ENCODE measurements around the gene FBXW11.
"Not testable (repeated sequence)": the region's sequence is repeated elsewhere in the genome, so short reads cannot be mapped to it uniquely, and the experiment has no call there.

The FBXW11 gene

GRCh38 chr5:171901764-171902163 lies 104.7 kb downstream of the FBXW11 start:
- no peak for DNase-seq (ENCODE audit: insufficient read length)
- TF ChIP-seq TAF1 (IDR thresholded peaks at IDR 0.05; ENCODE audit: borderline replicate concordance, low read depth, low read length): no peak
- TF ChIP-seq POLR2A (IDR thresholded peaks at IDR 0.05; ENCODE audit: low read depth, low read length): no peak
- no peak for TF ChIP-seq POLR2AphosphoS5 (IDR thresholded peaks at IDR 0.05; ENCODE audit: low read depth, low read length)
- FAIRE-seq: no peak

GRCh38 chr5:171899792-171900191 lies 106.6 kb downstream of the FBXW11 start:
- FAIRE-seq (peak; percentile 60), DNase-seq (ENCODE audit: insufficient read length) (no peak)
- TF ChIP-seq POLR2A (IDR thresholded peaks at IDR 0.05; ENCODE audit: low read depth, low read length): no peak

- no peak for FAIRE-seq
Measured at GRCh38 chr5:171898879-171899278, 107.6 kb downstream of the FBXW11 start.

GRCh38 chr5:171898386-171898785 lies 108.1 kb downstream of the FBXW11 start:
- TF ChIP-seq TAF1 (IDR thresholded peaks at IDR 0.05; ENCODE audit: borderline replicate concordance, low read depth, low read length) (no peak), POLR2AphosphoS5 (IDR thresholded peaks at IDR 0.05; ENCODE audit: low read depth, low read length) (no peak), POLR2A (IDR thresholded peaks at IDR 0.05; ENCODE audit: low read depth, low read length) (no peak)
- FAIRE-seq: no peak
- DNase-seq (ENCODE audit: insufficient read length): no peak

More at GRCh38 chr5:171898879-171899278, 107.6 kb downstream of the FBXW11 start:
- no peak for DNase-seq (ENCODE audit: insufficient read length)
- TF ChIP-seq TAF1 (IDR thresholded peaks at IDR 0.05; ENCODE audit: borderline replicate concordance, low read depth, low read length): no peak
- TF ChIP-seq POLR2AphosphoS5 (IDR thresholded peaks at IDR 0.05; ENCODE audit: low read depth, low read length): no peak
- no peak for TF ChIP-seq POLR2A (IDR thresholded peaks at IDR 0.05; ENCODE audit: low read depth, low read length)

- TF ChIP-seq POLR2AphosphoS5 (IDR thresholded peaks at IDR 0.05; ENCODE audit: low read depth, low read length): no peak
- no peak for TF ChIP-seq TAF1 (IDR thresholded peaks at IDR 0.05; ENCODE audit: borderline replicate concordance, low read depth, low read length)
- no peak for TF ChIP-seq POLR2A (IDR thresholded peaks at IDR 0.05; ENCODE audit: low read depth, low read length)
- DNase-seq (ENCODE audit: insufficient read length) (no peak), FAIRE-seq (no peak)
Measured at GRCh38 chr5:171897231-171897630, 109.2 kb downstream of the FBXW11 start.

GRCh38 chr5:171895081-171895480 lies 111.4 kb downstream of the FBXW11 start:
- no peak for DNase-seq (ENCODE audit: insufficient read length)
- TF ChIP-seq POLR2A (IDR thresholded peaks at IDR 0.05; ENCODE audit: low read depth, low read length) (no peak), TAF1 (IDR thresholded peaks at IDR 0.05; ENCODE audit: borderline replicate concordance, low read depth, low read length) (no peak), POLR2AphosphoS5 (IDR thresholded peaks at IDR 0.05; ENCODE audit: low read depth, low read length) (no peak)

GRCh38 chr5:171893290-171893886 lies 113.0 kb downstream of the FBXW11 start:
- FAIRE-seq: no peak
- no peak for DNase-seq (ENCODE audit: insufficient read length)
- TF ChIP-seq TAF1 (IDR thresholded peaks at IDR 0.05; ENCODE audit: borderline replicate concordance, low read depth, low read length): no peak
- TF ChIP-seq POLR2AphosphoS5 (IDR thresholded peaks at IDR 0.05; ENCODE audit: low read depth, low read length): no peak
- no peak for TF ChIP-seq POLR2A (IDR thresholded peaks at IDR 0.05; ENCODE audit: low read depth, low read length)

More at GRCh38 chr5:171895081-171895480, 111.4 kb downstream of the FBXW11 start:
- FAIRE-seq: no peak

GRCh38 chr5:171891595-171891994 lies 114.8 kb downstream of the FBXW11 start:
- TF ChIP-seq POLR2A (IDR thresholded peaks at IDR 0.05; ENCODE audit: low read depth, low read length) (no peak), POLR2AphosphoS5 (IDR thresholded peaks at IDR 0.05; ENCODE audit: low read depth, low read length) (no peak), TAF1 (IDR thresholded peaks at IDR 0.05; ENCODE audit: borderline replicate concordance, low read depth, low read length) (no peak)
- DNase-seq (ENCODE audit: insufficient read length) (no peak), FAIRE-seq (no peak)

- no peak for FAIRE-seq
- no peak for TF ChIP-seq POLR2AphosphoS5 (IDR thresholded peaks at IDR 0.05; ENCODE audit: low read depth, low read length)
- TF ChIP-seq POLR2A (IDR thresholded peaks at IDR 0.05; ENCODE audit: low read depth, low read length): no peak
- TF ChIP-seq TAF1 (IDR thresholded peaks at IDR 0.05; ENCODE audit: borderline replicate concordance, low read depth, low read length): no peak
- DNase-seq (ENCODE audit: insufficient read length): no peak
Measured at GRCh38 chr5:171891150-171891549, 115.3 kb downstream of the FBXW11 start.

- DNase-seq (ENCODE audit: insufficient read length): no peak
- FAIRE-seq: no peak
- TF ChIP-seq TAF1 (IDR thresholded peaks at IDR 0.05; ENCODE audit: borderline replicate concordance, low read depth, low read length) (no peak), POLR2AphosphoS5 (IDR thresholded peaks at IDR 0.05; ENCODE audit: low read depth, low read length) (no peak), POLR2A (IDR thresholded peaks at IDR 0.05; ENCODE audit: low read depth, low read length) (no peak)
Measured at GRCh38 chr5:171888051-171888481, 118.4 kb downstream of the FBXW11 start.

- FAIRE-seq; DNase-seq (ENCODE audit: insufficient read length): not testable (repeated sequence)
Measured at GRCh38 chr5:171886037-171886436, 120.4 kb downstream of the FBXW11 start.

- FAIRE-seq (no peak), DNase-seq (ENCODE audit: insufficient read length) (no peak)
- TF ChIP-seq POLR2A (IDR thresholded peaks at IDR 0.05; ENCODE audit: low read depth, low read length) (no peak), POLR2AphosphoS5 (IDR thresholded peaks at IDR 0.05; ENCODE audit: low read depth, low read length) (no peak), TAF1 (IDR thresholded peaks at IDR 0.05; ENCODE audit: borderline replicate concordance, low read depth, low read length) (no peak)
Measured at GRCh38 chr5:171882118-171882517, 124.3 kb downstream of the FBXW11 start.

GRCh38 chr5:171874234-171874633 lies 132.2 kb downstream of the FBXW11 start:
- TF ChIP-seq POLR2AphosphoS5 (IDR thresholded peaks at IDR 0.05; ENCODE audit: low read depth, low read length): no peak
- TF ChIP-seq POLR2A (IDR thresholded peaks at IDR 0.05; ENCODE audit: low read depth, low read length): no peak
- TF ChIP-seq TAF1 (IDR thresholded peaks at IDR 0.05; ENCODE audit: borderline replicate concordance, low read depth, low read length): no peak
- no peak for DNase-seq (ENCODE audit: insufficient read length)
- peak; percentile 17 for FAIRE-seq

Measured in GM12892 (cell line).